Activated T-cell treated with anti-CD3 and anti-CD28 coated beads, Interleukin-2, amount 50 U/mL, for 72 hours (primary cell): ENCODE data around the gene RNASEH2A. TPM values are rescaled to one million over a fixed set of nuclear protein-coding genes. Genes with fewer than 3 reads are reported as not detected.

Experiments
- ATAC-seq, 2 donors: fragments of 150-1000 bp; cut with Tn5 transposase; replicated peaks in 1 of 2; 2 replicates each; pipeline ENCODE4 v1.10.0; 2021; ENCODE audit warnings: moderate library complexity in 2 of 2, mild to moderate bottlenecking in 1 of 2
- DNase-seq, 2 donors: peaks; one replicate each; pipeline ENCODE4 v3.0.0; 2021 to 2022; ENCODE audit warnings: mixed read lengths in 1 of 2
- H3K27ac Mint-ChIP-seq: one replicate; pipeline ENCODE4 v1.8.0; 2022; ENCODE audit warnings: mild to moderate bottlenecking, moderate library complexity, mixed read lengths
- H3K27me3 Mint-ChIP-seq: one replicate; pipeline ENCODE4 v1.8.0; 2022; ENCODE audit warnings: low read depth, mixed read lengths
- H3K36me3 Mint-ChIP-seq, 2 donors: one replicate each; pipeline ENCODE4 v1.8.0; 2022; ENCODE audit warnings: mixed read lengths in 2 of 2, mild to moderate bottlenecking in 1 of 2; ENCODE audit not compliant: insufficient read depth in 2 of 2
- H3K4me1 Mint-ChIP-seq: one replicate; pipeline ENCODE4 v1.8.0; 2022; ENCODE audit warnings: low read depth, mixed read lengths
- H3K4me3 Mint-ChIP-seq, 2 donors: one replicate each; pipeline ENCODE4 v1.8.0; 2022; ENCODE audit warnings: mild to moderate bottlenecking in 2 of 2, mixed read lengths in 2 of 2, moderate library complexity in 2 of 2
- H3K9me3 Mint-ChIP-seq, 2 donors: one replicate each; pipeline ENCODE4 v1.8.0; 2022; ENCODE audit warnings: mixed read lengths in 2 of 2
- total RNA-seq, 2 donors: library from RNA; stranded (reverse); gene quantifications; one replicate each; pipeline ENCODE4 v1.2.3, GENCODE V29; 2022

Gene RNASEH2A
- total RNA-seq, 2 donors from 2014 or later, result 29.6 to 31.1 TPM

GRCh38 chr19:12784871-12785430, 21.4 kb upstream of the RNASEH2A start:
- Mint-ChIP-seq H3K27ac (no peak overlapping the region), H3K9me3 (no peaks in the 10 kb centered on the region), H3K36me3 (no peaks in the 10 kb centered on the region), H3K4me3 (no peak overlapping the region), H3K4me1 (peaks cover 33% of the 10 kb centered on the region), H3K27me3 (no peaks in the 10 kb centered on the region)
- peak; percentile 3 to 4 for ATAC-seq
- peak; percentile 54 to 58 for DNase-seq

- H3K4me3 Mint-ChIP-seq, result no peak overlapping the region
- peak in 1 of 2 donors; percentile 19 for DNase-seq
- no peaks in the 10 kb centered on the region for H3K27me3 Mint-ChIP-seq
- no peak overlapping the region for H3K27ac Mint-ChIP-seq
- ATAC-seq, result no peak
- H3K36me3 Mint-ChIP-seq, result no peaks in the 10 kb centered on the region
- H3K9me3 Mint-ChIP-seq, result no peaks in the 10 kb centered on the region
- peaks cover 28% of the 10 kb centered on the region for H3K4me1 Mint-ChIP-seq
These were observed 20.9 kb upstream of the RNASEH2A start for GRCh38 chr19:12785431-12786031.

- Mint-ChIP-seq H3K4me1 (peaks cover 27% of the 10 kb centered on the region), H3K27me3 (no peaks in the 10 kb centered on the region), H3K9me3 (no peaks in the 10 kb centered on the region), H3K36me3 (peaks cover 4 to 5% of the 10 kb centered on the region in 2 donors), H3K4me3 (peak overlapping the region in 1 of 2 donors; percentile 41), H3K27ac (no peak overlapping the region)
- DNase-seq (peak in 1 of 2 donors; percentile 17), ATAC-seq (no peak)
These were observed 20.1 kb upstream of the RNASEH2A start for GRCh38 chr19:12786141-12786870.

GRCh38 chr19:12786952-12787351, 19.4 kb upstream of the RNASEH2A start:
- Mint-ChIP-seq H3K27me3 (no peaks in the 10 kb centered on the region), H3K4me1 (peaks cover 21% of the 10 kb centered on the region), H3K36me3 (peaks cover 5 to 7% of the 10 kb centered on the region in 2 donors), H3K4me3 (peak overlapping the region in 1 of 2 donors; percentile 41), H3K9me3 (no peaks in the 10 kb centered on the region), H3K27ac (no peak overlapping the region)
- ATAC-seq, result no peak
- no peak for DNase-seq

- peaks cover 5 to 7% of the 10 kb centered on the region in 2 donors for H3K36me3 Mint-ChIP-seq
- H3K27ac Mint-ChIP-seq, result no peak overlapping the region
- ATAC-seq, result no peak
These were observed 18.9 kb upstream of the RNASEH2A start for GRCh38 chr19:12787458-12787857.

GRCh38 chr19:12788042-12788681, 18.2 kb upstream of the RNASEH2A start:
- ATAC-seq (no peak), DNase-seq (no peak)
- no peaks in the 10 kb centered on the region for H3K27me3 Mint-ChIP-seq
- peaks cover 7 to 8% of the 10 kb centered on the region in 2 donors for H3K36me3 Mint-ChIP-seq
- no peak overlapping the region for H3K27ac Mint-ChIP-seq
- peak overlapping the region; percentile 92 to 96 for H3K4me3 Mint-ChIP-seq
- no peaks in the 10 kb centered on the region for H3K9me3 Mint-ChIP-seq
- H3K4me1 Mint-ChIP-seq, result peaks cover 17% of the 10 kb centered on the region

More at GRCh38 chr19:12787458-12787857, 18.9 kb upstream of the RNASEH2A start:
- Mint-ChIP-seq H3K27me3 (no peaks in the 10 kb centered on the region), H3K4me1 (peaks cover 17% of the 10 kb centered on the region), H3K4me3 (no peak overlapping the region), H3K9me3 (no peaks in the 10 kb centered on the region)
- no peak for DNase-seq

GRCh38 chr19:12788682-12789097, 17.7 kb upstream of the RNASEH2A start:
- ATAC-seq (no peak), DNase-seq (peak; percentile 57 to 63)
- Mint-ChIP-seq H3K27me3 (no peaks in the 10 kb centered on the region), H3K27ac (peak overlapping the region; percentile 97), H3K36me3 (peaks cover 9% of the 10 kb centered on the region in 2 donors), H3K4me1 (peaks cover 17% of the 10 kb centered on the region), H3K9me3 (no peaks in the 10 kb centered on the region), H3K4me3 (peak overlapping the region; percentile 92 to 96)

GRCh38 chr19:12789098-12789903, 17.1 kb upstream of the RNASEH2A start:
- Mint-ChIP-seq H3K27me3 (no peaks in the 10 kb centered on the region), H3K4me3 (peak overlapping the region; percentile 96 to 98), H3K27ac (peak overlapping the region; percentile 97), H3K4me1 (peaks cover 21% of the 10 kb centered on the region), H3K36me3 (peaks cover 9 to 13% of the 10 kb centered on the region in 2 donors), H3K9me3 (no peaks in the 10 kb centered on the region)
- DNase-seq (peak in 1 of 2 donors; percentile 58), ATAC-seq (no peak)

- Mint-ChIP-seq H3K9me3 (no peaks in the 10 kb centered on the region), H3K27me3 (no peaks in the 10 kb centered on the region), H3K4me3 (peak overlapping the region; percentile 94 to 98), H3K36me3 (peaks cover 9 to 13% of the 10 kb centered on the region in 2 donors), H3K4me1 (peaks cover 28% of the 10 kb centered on the region), H3K27ac (peak overlapping the region; percentile 90)
- DNase-seq (peak; percentile 99 to 100), ATAC-seq (peak; percentile 52)
These were observed 16.3 kb upstream of the RNASEH2A start for GRCh38 chr19:12789904-12790619.

- no peak for ATAC-seq
- H3K9me3 Mint-ChIP-seq, result no peaks in the 10 kb centered on the region
- no peak for DNase-seq
- H3K4me1 Mint-ChIP-seq, result peaks cover 36% of the 10 kb centered on the region
- H3K27me3 Mint-ChIP-seq, result no peaks in the 10 kb centered on the region
- peak overlapping the region; percentile 94 to 98 for H3K4me3 Mint-ChIP-seq
- H3K36me3 Mint-ChIP-seq, result peaks cover 9 to 13% of the 10 kb centered on the region in 2 donors
- H3K27ac Mint-ChIP-seq, result peak overlapping the region; percentile 90
These were observed 15.6 kb upstream of the RNASEH2A start for GRCh38 chr19:12790628-12791344.

GRCh38 chr19:12791345-12792050, 14.9 kb upstream of the RNASEH2A start, which contains the start of gene JUNB:
TSS of gene JUNB (plus strand) at chr19:12791486. CDS start at chr19:12791772, 286 bp downstream.
- H3K27ac Mint-ChIP-seq, result peak within 1 kb of the TSS; percentile 97
- H3K36me3 Mint-ChIP-seq, result peaks cover 9 to 13% of the 10 kb centered on the region in 2 donors
- ATAC-seq, result peak; percentile 36 to 44
- DNase-seq, result peak; percentile 98
- H3K27me3 Mint-ChIP-seq, result no peaks in the 10 kb centered on the region
- H3K4me3 Mint-ChIP-seq, result peak within 1 kb of the TSS; percentile 94 to 98
- peaks cover 43% of the 10 kb centered on the region for H3K4me1 Mint-ChIP-seq
- H3K9me3 Mint-ChIP-seq, result no peaks in the 10 kb centered on the region
